ENCODE measurements around the gene NCEH1. TPM values are rescaled to one million over a fixed set of nuclear protein-coding genes. Genes with fewer than 3 reads are reported as not detected.

Gene NCEH1
- total RNA-seq: 35.3 and 46.6 TPM in 2 replicates

GRCh38 chr3:172710664-172711453 lies at the start of gene NCEH1:
NCEH1 (minus strand) TSS chr3:172711067; CDS start chr3:172710984, 83 bp downstream.

GRCh38 chr3:172750368-172751174 lies 39.7 kb upstream of the NCEH1 start, which contains the start of gene ECT2:
ECT2 (plus strand) TSS chr3:172750726; CDS start chr3:172754531, 3,805 bp downstream.

Other genes with a start within 250 kb of the NCEH1 start
- 2.6 and 3.3 TPM in 2 replicates for gene TNFSF10, start 187.6 kb downstream of the NCEH1 start, total RNA-seq
- 28.4 and 39.8 TPM in 2 replicates for gene ECT2, start 39.7 kb upstream of the NCEH1 start, total RNA-seq

Measured in aortic smooth muscle cell (primary cell).